Measurements from ENCODE around the gene TTLL1.
A peak's percentile ranks its signal among the peaks of the same experiment; 100 is the strongest.

Gene TTLL1

DNA sequence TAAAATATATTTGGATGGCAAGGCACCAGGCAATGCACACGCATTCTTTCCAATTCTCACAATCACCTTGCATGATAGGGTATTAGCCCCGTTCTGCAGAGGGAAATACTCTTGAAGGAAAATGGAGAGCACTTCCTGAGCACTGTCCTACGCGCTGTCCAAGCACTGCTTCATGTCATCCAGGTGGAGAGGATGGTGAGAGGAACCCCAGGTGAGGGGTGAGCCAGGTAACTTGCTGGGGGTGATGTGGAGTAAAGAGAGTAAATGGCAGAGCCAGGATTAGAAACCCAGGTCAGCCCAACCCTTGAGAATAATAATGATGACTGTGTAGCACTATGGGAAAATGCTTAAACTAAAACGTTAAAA is 73.5 kb downstream of the TTLL1 start:
- peak overlapping the region; percentile 66 for H3K4me3 ChIP-seq (ENCODE audit: control insufficient read depth, low read depth, low read length)
- DNase-seq (ENCODE audit: low read depth): no peak
- TF ChIP-seq, protein P1, sequence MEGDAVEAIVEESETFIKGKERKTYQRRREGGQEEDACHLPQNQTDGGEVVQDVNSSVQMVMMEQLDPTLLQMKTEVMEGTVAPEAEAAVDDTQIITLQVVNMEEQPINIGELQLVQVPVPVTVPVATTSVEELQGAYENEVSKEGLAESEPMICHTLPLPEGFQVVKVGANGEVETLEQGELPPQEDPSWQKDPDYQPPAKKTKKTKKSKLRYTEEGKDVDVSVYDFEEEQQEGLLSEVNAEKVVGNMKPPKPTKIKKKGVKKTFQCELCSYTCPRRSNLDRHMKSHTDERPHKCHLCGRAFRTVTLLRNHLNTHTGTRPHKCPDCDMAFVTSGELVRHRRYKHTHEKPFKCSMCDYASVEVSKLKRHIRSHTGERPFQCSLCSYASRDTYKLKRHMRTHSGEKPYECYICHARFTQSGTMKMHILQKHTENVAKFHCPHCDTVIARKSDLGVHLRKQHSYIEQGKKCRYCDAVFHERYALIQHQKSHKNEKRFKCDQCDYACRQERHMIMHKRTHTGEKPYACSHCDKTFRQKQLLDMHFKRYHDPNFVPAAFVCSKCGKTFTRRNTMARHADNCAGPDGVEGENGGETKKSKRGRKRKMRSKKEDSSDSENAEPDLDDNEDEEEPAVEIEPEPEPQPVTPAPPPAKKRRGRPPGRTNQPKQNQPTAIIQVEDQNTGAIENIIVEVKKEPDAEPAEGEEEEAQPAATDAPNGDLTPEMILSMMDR (conservative IDR thresholded peaks at IDR 0.05; ENCODE audit: control insufficient read depth, insufficient read depth, low read depth, low read length): no peak

DNA sequence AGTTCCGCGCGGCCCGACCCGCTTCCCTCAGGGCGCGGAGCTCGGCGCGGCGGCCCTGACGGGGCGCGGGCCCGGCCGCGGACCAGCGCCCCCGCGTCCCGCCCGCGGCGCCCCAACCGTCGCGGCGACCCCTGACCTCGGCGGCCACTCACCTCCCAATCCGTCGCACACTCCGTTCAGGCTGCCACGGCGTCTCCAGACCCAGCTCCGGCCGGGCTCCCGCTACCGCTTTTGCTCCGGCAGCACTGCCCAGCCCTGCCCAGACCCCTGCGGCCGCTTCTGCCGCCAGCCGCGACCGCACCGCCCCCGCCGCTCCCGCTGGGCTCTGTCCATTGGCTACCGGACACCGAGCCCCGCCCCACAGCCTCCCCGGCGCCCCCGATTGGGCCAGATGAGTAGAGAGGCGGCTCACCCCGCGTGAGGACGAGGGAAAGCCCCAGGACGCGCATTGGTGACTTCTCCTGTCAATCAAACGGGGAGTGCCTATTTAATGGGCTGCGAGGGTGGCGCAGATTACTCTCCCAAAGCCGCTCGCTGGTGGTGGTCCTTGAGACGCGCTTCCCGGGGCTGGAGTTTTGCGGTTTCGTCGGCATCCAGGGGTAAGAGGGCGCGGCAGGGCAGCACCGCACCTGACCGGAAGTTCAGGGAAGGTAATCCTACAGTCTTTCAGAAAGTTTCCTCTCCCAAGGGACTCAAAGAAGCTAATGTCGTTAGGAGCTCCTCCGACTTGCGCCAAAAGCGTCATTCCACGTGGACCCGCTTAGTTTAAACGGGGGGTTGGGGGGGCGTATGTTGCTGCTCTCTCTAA is 74.1 kb downstream of the TTLL1 start, which contains the start of gene PACSIN2:
Gene PACSIN2 (minus strand): TSS at position 281 of the 808 bp plus-strand sequence. CDS start 103,069 bp downstream, outside the sequence.
- TF ChIP-seq, protein P1 (conservative IDR thresholded peaks at IDR 0.05; ENCODE audit: control insufficient read depth, insufficient read depth, low read depth, low read length): no peak

DNA sequence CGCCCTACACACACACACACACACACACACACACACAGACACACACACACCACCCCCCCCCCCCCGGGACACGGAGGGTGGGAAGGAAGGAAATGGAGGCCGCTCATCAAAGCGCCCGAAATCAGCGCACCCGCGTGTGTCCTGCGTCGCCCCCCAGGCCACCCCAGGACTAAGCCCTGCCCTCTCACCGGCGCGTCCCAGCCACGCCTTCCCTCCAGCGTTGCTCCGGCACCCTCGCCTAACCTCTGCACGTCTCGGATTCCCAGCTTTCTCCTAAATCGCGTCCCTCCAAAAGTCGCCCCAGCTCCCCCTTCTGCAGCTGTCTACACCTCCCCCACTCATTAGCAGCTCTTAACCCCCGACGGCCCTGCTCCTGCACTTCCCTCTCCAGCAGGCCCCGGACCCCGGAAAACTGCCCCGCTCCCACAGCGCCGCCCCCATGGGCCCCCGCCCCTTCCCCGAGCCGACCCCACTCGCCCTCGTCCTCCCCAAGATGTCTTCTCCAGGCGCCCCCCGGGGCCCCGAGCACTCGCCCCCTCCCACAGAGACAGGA is 74.8 kb downstream of the TTLL1 start:
- TF ChIP-seq, protein P1 (conservative IDR thresholded peaks at IDR 0.05; ENCODE audit: control insufficient read depth, insufficient read depth, low read depth, low read length): no peak
- peak overlapping the region; percentile 80 for H3K4me3 ChIP-seq (ENCODE audit: control insufficient read depth, low read depth, low read length)
- DNase-seq (ENCODE audit: low read depth): no peak

More for the DNA sequence above, 74.1 kb downstream of the TTLL1 start, which contains the start of gene PACSIN2:
- peak; percentile 96 for DNase-seq (ENCODE audit: low read depth)
- peak within 1 kb of the TSS; percentile 80 for H3K4me3 ChIP-seq (ENCODE audit: control insufficient read depth, low read depth, low read length)

DNA sequence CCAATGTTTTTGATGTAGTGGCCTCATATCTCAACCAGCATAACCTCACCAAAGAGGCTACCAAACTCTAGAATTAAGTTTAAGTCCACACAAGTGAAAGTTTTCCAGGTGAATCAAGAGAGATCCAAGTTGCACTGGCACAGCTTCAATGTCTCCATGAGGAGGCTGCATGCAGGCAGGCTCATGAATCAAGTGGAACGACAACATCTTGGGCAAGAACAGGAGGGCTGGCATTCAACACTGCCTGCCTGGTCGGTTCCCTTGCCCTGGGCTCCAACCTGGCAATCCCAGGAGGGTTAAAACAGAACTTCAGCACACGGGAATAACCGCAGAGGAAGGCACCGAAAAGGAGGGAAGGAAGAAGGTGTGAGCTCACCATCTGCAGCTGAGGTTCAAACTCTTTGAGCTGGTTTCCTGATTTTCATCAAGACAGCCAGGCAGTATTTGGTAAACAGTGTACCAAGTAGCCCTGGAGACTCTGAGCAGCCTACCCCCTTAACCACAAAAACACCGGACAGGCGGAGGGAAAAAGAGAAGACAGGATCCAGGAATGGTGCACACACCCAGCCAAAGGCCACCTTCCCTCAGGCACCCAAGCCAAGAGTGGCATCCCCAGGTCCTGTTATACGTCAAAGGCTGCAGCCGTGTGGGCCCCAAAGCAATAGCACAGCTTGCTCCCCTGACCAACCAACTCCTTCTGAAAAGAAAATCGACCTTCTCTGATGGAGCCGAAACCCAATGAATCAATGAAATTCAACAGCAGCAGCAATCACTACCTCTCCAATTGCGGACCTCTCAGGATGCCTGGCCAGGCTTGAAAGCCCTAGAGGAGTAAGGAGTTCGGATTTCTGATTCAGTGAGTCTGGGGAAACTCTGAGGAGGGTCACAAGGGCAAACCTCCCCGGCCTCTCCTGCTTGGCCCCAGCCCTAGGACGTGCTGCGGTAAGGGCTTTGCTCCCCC is 75.6 kb downstream of the TTLL1 start:
- H3K4me3 ChIP-seq (ENCODE audit: control insufficient read depth, low read depth, low read length): peak overlapping the region; percentile 80
- TF ChIP-seq, protein P1 (conservative IDR thresholded peaks at IDR 0.05; ENCODE audit: control insufficient read depth, insufficient read depth, low read depth, low read length): no peak
- DNase-seq (ENCODE audit: low read depth): peak; percentile 30

DNA sequence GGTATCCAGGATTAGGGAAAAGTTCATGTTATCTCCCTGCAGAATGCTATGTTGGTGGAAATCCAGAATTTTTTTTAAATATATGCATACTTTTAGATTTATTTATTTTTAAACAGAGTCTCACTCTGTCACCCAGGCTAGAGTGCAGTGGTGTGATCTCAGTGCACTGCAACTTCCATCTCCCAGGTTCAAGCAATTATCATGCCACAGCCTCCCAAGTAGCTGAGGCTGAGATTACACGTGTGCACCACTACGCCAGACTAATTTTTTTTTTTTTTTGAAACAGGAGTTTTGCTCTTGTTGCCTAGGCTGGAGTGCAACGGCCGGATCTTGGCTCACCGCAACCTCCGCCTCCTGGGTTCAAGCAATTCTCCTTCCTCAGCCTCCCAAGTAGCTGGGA is 76.8 kb downstream of the TTLL1 start:
- no peak overlapping the region for H3K4me3 ChIP-seq (ENCODE audit: control insufficient read depth, low read depth, low read length)
- TF ChIP-seq, protein P1 (conservative IDR thresholded peaks at IDR 0.05; ENCODE audit: control insufficient read depth, insufficient read depth, low read depth, low read length): no peak
- DNase-seq (ENCODE audit: low read depth): no peak

DNA sequence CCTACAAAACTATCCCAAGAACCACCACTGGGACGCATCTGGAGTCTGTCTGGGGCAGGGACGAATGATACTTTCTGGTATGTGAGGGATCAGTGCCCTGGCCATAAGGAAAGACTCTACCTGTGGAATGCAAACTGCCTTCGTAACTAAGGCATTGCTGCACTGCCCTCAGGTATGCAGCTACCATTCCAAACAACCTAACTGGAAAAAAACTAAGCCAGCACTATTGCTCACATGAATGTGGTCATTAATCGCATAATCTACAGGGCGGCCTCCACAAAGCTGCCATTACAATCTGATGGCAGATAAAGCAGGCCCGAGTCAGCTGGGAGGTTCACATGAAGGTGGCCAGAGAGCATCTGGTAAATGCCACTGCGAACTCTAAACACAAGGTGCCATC is 78.1 kb downstream of the TTLL1 start:
- DNase-seq (ENCODE audit: low read depth): no peak
- TF ChIP-seq, protein P1 (conservative IDR thresholded peaks at IDR 0.05; ENCODE audit: control insufficient read depth, insufficient read depth, low read depth, low read length): no peak
- no peak overlapping the region for H3K4me3 ChIP-seq (ENCODE audit: control insufficient read depth, low read depth, low read length)
